Stimulated activated CD4-positive, alpha-beta T cell treated with anti-CD3 and anti-CD28 coated beads, Interleukin-1b, Interleukin-23, amount 100 ng/mL, for 4 hours (primary cell): ENCODE measurements around the gene PHLPP1.

Experiments
- DNase-seq, 2 donors: peaks; one replicate each; pipeline ENCODE4 v3.0.0-alpha.2; 2020; ENCODE audit warnings: low read depth in 2 of 2

The PHLPP1 gene

DNA sequence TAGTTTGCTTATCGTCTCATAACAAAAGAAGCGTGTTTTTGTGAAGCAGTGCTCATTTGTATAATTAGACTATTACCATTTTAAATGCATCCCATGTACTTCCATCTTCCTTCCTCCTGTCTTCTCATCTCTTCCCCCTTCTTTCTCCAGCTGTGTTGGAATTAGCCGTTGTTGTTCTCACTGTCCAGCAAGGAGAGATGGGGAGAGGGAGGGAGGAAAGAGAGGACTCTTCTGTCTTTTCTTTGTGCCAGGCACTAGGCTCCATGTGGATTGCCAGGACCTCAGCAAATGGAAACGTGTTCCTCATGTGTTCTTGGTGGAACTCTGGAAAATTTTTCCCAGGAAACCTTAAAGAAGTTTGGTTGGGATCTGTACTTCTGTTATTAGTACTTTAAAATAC, 131.7 kb downstream of the PHLPP1 start:
- no peak for DNase-seq

DNA sequence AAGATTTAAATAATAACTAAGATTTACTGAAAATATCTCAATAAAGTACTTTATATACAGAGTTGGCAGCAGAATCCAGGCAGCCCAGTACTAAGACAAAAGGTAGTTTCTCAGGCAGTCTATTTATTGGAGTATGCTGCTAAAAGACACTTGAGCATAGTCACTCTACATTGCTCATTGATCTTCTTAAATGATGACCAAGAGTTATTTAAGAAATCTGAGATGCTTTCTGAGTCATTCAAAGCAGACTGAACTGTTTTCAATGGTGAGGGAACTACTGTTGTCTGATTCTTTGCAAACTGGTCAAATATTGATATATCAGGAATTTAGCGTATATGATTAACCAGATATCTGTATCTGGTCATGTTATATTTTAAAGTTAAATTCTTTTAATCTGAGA, 133.6 kb downstream of the PHLPP1 start:
- DNase-seq, result no peak

DNA sequence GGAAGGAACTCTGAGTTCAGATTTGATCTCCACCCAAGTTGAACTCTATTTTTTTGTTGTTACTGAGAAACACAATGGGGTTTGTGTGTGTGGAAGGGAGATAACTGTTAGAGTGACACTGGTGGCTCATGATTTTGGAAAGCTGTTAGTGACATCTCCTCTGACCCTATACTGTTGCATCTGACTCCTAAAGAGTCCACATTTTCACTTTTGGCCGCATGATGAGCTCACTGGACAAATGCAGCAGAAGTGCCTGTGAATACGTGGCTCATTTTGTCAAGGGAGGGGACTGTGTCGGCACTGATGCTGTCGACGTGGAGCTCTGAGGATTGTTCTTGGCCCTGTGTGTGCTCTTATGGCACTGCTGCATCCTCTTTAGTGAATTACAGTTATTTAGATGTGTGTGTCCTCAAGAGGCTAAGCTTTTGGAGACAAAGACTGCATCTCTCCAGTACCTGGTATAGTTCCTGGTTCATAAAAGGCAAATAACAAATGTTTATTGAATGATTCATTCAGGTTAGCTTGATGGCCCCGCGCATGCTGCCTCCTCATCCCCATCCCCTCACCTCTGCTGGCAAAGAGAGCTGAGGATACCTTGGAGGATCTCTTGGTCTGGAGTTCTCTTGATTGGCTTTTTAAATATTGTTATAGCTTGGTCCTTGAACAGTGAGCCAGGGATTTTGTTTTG, 135.4 kb downstream of the PHLPP1 start:
- DNase-seq, result no peak

DNA sequence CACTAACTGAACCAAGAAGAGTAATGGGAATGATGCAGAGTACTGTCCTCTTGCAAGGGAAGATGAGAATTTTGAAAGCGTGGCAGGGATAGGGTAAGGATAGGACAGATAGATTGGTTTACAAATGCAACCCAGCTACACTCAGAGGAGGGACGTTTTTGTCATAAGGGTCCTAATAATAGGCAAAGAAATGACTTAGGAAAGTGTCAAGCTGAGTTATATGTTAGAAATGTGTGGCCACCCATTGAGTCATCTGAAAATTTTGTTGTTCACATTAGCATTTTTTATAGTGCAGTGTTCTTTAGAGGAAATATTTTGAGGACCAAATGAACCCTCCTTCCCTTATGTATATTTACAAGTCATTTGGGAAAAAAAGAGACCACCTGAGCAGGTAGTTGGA, 137.5 kb downstream of the PHLPP1 start:
- DNase-seq, result no peak

DNA sequence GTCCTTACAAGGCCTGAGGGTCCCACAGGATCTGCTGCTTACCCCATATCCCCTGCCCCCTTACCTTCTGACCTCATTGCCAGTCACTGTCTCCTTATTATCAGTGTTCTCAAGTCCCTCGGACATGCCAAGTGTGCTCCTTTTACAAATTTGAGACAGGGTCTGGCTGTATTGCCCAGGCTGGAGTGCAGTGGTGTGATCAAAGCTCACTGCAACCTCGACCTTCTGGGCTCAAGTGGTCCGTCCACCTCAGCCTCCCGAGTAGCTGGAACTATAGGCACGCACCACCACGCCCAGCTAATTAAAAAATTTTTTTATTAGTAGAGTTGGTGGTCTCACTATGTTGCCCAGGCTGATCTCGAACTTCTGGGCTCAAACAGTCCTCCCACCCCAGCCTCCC, 141.0 kb downstream of the PHLPP1 start:
- DNase-seq, result no peak

DNA sequence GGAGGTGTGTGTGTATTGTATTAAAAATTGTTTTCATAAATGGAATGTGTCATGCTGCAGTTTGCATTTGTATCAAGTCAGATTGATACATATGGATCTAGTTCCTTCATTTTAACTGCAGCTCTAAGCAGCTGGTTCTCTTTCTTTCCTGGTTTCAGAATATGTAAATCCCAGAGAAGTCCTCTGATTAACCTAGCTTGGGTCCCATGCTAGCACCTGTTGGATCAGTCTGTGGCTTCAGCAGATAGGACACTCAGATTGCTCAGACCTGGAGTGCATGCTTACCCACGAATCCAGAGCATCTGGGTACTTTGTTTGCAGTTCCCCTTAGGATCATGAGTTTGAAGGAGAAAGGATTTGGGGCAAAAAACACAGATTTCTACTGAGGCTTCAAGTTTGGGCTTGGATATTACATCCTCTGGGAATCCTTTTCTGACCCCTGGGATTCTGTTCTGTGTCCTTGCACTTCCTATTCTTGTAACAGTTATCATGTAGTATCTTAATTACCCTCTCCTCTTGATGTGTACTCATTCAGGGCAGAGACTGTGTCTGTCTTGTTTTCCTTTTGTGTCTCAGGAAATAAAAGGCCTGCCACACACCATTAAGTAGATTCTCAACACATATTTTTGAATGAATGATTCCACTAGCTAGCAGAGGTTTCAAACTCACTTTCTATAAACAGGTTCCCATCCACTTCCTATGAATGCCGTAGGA, 142.1 kb downstream of the PHLPP1 start:
- DNase-seq, result no peak

DNA sequence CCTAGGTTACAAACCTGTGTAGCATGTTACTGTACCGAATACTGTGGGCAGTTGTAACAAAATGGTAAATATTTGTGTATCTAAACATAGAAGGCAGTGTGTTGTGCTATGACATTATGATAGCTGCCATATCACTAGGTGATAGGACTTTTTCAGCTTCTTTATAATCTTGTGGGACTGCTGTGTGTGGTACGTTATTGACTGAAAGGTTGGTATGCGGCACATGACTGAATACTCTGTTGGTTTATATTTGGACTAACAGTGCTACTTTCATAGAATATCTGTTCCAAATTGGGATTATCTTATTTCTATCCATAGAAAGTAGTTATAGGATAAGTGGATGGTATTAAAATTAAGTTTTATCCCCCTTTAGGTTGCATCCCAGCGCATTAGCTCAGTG, 144.7 kb downstream of the PHLPP1 start:
- DNase-seq, result no peak

DNA sequence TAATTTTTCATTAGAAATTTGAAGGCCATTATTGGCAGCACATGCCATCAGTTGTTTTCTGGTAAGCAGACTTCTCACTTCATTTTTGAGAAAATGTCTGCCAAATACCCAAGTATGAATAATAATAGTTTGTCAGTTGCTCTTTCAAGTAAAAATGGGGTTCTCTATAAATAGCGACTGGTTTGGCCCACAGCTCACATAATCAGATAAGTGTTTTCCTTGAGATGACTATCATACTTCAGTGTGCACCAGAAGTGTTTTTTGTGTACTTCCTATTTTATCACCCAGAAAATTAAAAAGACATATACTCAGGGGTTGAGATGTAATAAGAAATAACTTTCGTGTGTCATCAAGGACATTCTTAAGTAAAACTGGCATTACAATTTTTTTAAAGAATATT, 147.1 kb downstream of the PHLPP1 start:
- DNase-seq, result no peak

DNA sequence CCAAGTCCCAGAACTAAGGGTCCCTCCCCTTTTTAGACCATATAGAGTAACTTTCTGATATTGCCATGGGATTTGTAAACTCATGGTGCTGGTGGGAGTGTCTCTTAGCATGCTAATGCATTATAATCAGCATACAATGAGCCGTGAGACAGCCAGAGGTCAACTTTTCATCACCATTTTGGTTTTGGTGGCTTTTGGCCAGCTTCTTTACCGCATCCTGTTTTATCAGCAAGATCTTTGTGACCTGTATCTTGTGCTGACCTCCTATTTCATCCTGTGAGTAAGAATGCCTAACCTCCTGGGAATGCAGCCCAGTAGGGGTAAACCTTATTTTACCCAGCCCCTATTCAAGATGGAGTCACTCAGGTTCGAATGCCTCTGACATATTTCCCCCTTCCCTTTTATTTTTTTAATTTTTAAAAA, 148.2 kb downstream of the PHLPP1 start:
- no peak for DNase-seq

DNA sequence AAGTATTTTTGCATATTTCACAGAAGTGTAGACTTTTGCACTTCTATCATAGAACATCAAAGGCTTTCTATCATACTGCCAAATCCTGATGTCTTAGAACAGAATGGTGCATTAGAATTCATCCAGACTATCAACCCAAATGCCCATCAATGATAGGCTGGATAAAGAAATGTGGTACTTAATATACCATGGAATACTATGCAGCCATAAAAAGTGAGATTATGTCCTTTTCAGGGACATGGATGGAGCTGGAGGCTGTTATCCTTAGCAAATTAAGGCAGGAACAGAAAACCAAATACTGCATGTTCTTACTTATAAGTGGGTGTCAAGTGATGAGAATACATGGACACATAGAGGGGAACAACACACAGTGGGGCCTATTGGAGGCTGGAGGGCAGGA, 150.2 kb downstream of the PHLPP1 start:
- no peak for DNase-seq

DNA sequence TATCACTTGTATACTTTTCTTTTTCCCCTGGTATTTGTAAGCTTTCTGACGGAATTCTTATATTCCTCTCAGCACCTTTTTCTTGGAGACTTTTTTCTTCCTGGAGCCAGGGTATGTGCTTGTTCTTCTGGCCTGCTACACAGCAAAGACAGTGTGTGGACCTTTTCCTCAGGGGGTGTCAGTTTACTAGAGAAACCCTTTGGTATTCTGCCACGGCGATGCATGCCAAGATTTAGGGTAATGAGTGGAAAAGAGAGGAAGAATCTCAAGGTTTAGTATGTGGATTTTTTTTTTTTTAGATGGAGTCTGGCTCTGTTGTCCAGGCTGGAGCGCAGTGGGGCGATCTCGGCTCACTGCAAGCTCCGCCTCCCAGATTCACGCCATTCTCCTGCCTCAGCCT, 152.2 kb downstream of the PHLPP1 start:
- no peak for DNase-seq

DNA sequence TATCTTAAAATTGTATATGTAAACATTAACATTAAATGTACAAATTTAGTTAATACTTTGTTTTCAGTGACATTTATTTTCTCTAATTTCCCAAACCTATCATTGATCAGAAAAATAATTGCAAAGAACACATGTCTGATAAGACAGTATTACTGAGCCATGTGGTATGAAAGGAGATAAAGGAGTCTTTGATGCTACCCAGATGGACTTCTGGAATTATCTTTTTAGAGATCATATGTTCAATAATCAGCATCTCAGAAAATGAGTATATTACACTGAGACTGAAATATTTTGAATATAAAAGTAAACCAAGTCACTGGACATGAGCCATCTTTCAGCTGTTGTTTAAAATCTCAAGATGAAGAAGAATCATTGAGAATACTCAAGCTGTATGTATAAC, 153.3 kb downstream of the PHLPP1 start:
- DNase-seq, result no peak

DNA sequence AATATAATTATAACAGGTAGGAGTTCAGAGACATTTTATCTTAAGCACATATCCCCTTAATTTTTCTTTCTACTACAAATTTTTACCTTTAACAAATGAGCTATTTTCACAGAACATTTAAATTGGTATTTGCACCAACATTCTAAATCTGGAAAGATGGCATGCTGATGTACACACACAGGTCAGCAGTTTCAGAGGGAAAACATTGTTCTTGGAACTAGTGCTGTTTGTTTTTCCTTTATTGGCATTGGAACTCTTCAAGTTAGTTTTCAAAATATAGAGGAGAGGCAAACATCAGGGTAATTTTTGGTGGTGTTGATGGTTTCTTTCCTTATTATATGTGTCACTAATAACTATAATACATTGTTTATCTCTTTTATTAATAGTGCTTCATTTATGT, 155.3 kb downstream of the PHLPP1 start:
- no peak for DNase-seq

DNA sequence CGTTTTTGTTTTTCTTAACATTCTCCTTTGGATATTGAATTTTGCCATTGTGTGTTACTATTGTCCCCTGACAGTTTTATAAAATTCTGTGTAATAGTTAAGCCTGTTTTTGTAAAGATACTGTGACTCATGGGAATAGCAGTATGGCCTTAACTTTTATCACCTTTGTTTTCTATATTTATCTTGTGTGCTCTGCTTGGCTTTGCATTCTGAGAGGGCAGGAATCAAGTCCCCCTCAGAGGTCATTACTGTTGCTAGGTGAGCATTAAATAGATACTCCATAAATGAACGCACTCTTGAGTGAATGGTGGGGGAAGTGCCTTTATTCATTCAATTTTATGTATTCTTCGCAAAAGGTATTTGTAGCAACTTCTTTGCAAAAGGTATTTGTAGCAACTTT, 160.0 kb downstream of the PHLPP1 start:
- DNase-seq, result no peak

DNA sequence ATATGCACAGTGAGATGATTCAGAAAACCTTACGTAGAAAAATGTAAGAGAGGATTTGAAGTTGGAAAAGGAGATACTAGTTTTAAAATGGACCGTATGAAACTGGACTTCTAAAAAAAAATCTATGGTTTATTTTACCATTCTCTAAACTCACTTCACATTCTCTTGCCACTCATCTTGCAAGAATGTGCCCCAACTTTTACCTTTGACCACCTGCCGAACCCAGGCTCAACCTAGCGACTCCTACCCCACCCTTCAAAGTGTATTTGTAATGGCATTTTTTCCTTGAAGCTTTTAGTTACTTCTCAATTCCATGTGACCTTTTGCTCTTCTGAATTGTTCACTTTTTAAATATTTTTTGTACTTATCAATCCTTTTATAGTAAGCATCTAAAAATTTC, 160.8 kb downstream of the PHLPP1 start:
- no peak for DNase-seq

DNA sequence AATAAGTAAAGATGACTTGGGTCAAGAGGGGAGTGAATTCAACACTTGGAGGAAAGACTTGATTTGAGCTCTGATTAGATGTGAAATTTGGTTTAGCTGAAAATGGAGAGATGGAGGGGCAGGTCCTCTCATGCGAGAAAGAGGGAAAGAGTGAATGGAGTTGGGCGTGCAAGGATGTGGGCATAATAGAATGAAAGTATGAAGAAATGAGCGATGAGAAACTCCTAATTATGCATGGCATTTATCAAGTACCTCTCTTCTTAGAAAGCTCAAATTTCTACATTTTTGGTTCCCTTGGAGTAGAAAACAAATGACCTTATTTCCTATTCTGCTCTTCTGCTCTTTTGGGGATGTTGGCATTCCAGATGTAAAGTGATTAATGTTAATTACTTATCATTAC, 161.5 kb downstream of the PHLPP1 start:
- DNase-seq, result no peak

DNA sequence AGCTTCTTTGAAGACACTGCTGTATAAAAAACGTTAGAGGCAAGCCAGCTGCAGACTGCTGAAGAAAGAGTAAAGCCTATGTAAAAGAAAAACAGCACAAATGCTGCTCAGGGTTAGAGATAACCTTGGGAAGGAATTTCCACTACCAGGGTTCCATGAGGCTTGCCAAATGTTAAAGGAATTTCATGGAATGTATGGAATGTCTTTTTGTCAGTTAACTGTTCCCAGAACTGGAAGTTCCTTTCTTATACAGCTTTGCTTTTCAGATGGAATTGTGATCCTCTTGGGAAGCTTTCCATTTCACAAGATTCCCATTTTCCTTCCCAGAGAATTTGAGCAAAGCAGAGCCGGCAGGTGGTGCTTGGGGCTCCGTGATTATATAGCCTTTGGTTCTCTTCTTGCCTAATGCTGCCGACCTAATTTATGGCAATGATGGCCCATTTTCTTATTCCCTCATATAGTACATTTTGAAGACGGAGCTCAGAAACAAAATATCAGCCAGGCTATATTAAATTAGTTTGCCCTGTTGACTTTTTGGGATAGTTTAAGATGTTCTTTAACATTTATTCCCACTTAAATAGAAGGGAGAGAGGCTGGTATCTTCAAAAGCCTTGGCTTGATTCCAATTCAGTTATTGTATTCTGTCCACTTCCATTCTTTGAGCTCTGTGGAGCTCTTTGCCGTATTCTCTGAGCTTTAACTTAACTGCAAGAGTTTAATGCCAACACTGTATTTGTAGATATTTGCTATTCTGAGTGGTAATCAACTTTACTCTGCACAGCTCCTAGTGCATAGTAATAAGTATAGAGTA, 162.3 kb downstream of the PHLPP1 start:
- DNase-seq, result no peak

DNA sequence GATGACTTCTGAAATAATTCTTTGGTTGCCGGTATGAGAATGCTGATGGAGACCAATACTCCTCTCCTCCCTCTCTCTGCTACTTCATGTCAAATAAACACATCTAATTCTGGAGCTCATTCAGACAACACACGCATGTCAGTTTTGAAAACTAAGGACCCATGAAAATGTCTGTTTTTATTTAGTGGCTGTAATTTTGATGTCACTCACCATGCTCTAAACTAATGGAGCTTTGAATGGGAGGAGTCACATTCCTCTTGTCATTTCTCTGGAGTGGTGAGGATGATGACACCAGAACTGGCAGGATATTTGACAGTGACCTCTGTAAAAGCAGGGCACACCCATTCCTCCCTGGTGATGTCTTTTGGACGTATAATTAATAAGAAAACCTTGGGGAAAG, 163.0 kb downstream of the PHLPP1 start:
- no peak for DNase-seq

DNA sequence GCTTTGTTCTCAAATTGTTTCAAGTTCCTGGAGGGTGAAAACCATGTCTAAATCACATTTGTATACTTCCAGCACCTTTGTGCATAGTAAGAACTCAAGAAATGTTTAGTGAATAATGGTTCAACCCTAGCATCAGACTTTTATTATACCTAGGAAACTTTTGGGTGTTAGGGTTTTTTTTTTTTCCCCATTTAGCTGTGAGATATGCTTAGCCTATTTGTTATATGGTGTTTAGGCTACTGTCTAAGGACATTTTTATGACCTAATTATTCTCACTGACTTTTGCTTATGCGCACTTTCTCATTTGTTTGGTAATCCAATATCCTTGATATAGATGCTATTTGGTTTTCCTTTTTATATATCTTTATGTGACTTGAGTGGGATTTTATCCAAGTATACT, 164.7 kb downstream of the PHLPP1 start:
- no peak for DNase-seq

DNA sequence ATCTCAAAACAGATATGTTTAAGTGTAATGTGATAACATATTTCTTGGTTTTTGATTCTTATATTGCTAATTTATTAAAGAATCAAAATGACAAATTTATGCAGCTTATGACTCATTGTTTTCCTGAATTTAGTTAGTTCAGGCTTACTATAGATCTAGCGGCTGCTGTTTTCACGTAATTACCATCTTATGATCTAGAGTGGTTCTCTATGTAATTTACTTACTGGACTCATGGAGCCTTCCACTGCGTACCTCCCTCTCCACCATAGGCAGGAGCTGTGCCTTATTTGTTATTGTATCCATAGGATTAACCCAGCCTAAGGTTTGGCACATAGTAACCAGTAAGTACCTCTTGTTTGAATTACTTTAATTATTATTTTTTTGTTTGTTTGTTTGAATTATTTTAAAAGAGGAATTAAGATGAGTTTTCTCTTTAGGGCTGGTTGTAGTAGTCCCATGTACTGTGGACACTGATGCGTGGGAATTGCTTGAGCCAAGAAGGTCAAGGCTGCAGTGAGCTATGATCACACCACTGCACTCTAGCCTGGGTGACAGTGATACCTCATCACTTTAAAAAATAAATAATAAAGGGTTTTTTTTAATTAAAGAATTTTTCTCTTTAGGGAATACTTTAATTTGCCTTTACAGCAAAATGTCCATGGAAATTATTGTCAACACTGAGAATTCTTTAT, 165.5 kb downstream of the PHLPP1 start:
- no peak for DNase-seq

DNA sequence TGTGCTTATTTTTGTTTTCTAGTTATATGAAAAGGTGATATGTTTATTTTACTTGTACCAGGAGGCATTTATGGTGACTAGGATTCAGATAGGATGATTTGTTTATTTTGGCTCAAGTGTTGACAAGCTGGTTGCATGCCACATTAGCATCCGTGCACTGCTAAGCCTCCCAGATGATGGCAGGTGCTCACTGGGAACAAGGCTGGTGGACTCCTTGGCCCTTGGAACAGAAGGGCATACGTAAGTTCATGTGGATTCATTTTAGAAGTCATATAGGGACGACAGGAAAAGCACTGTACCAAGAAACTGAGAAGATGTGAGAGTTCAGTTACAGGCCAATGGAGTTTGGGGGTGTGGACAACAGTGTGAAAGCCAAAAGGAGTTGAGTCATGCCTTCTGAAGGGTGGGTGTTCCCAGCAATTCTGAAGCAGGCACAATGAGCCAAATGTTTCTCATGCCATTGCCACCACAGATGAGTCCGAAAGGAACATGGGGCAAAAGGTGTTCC, 166.2 kb downstream of the PHLPP1 start:
- DNase-seq, result no peak
